ENCODE measurements around the gene VTCN1. TPM values are rescaled to one million over a fixed set of nuclear protein-coding genes. Genes with fewer than 3 reads are reported as not detected.

Gene VTCN1
- total and polyA plus RNA-seq, 2 of the 8 experiments (the other 6 are each of a cell fraction or from before 2014, with no cell fraction given) = 0.32 TPM; not detected in 1

DNA sequence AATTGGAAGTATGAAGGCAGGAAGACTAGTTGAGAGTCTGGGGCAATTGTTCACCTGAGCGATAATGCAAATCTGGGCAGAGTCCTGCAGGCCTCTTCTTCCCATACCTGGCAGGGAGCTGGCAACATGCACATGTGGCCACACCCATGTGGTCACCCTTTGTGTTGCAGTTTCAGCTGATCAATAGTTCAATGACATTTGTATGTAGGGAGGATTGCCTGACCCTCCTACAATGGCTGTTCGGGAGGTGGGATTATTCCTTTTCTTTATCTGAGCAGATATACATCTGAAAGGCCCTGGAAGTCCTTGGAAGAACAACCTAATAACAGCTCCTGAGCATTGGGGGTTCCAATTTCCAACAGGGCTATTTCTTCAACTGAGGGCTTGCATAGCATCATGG, 74.0 kb downstream of the VTCN1 start:
- H2BK5ac ChIP-seq (ENCODE audit: low read depth, low read length) = no peak overlapping the region
- H3K27me3 ChIP-seq (replicated peaks in 1 of 4; ENCODE audit: control insufficient read depth in 3 of 4, extremely low read depth in 1 of 4, insufficient read depth in 3 of 4, low read length in 3 of 4) = no peaks in the 10 kb centered on the region
- 31% methylated on average over 2 of the region's 2 CpGs; no CpG with 5 or more reads in 1 of the 2 experiments for WGBS, 2 experiments (ENCODE audit: extremely low coverage in 1 of 2, insufficient coverage in 1 of 2, insufficient read length in 1 of 2, insufficient replicate concordance in 2 of 2, low coverage in 1 of 2, low lambda C conversion rate in 2 of 2, missing lambda C conversion rate in 1 of 2)
- H3K23ac ChIP-seq (ENCODE audit: insufficient read length) = no peak overlapping the region
- no peak overlapping the region for H3K14ac ChIP-seq (ENCODE audit: insufficient read length)
- H3K18ac ChIP-seq (ENCODE audit: extremely low read depth, low read length) = no peak overlapping the region; the same call in 1 of the 2 replicates
- DNase-seq (ENCODE audit: low read depth in 1 of 2, low spot score in 2 of 2) = no peak
- 0 out of 2 replicates have a peak overlapping the region, but pooled peaks have one; percentile 60 for H2BK12ac ChIP-seq (ENCODE audit: low read depth, low read length)
- H2BK15ac ChIP-seq (ENCODE audit: low read length) = no peak overlapping the region
- H3K23me2 ChIP-seq (ENCODE audit: low read depth, low read length) = no peaks in the 10 kb centered on the region; the same call in 1 of the 2 replicates
- no peak overlapping the region for H4K8ac ChIP-seq (ENCODE audit: extremely low read depth, insufficient read depth, low read length)
- no peaks in the 10 kb centered on the region for H3K36me3 ChIP-seq (ENCODE audit: control insufficient read depth in 2 of 4, insufficient read depth in 4 of 4, low read length in 3 of 4)
- no peak overlapping the region for H2AK5ac ChIP-seq (ENCODE audit: low read depth, low read length)
- H4K91ac ChIP-seq (replicated peaks; ENCODE audit: insufficient read length, low read length) = no peak overlapping the region
- CTCF ChIA-PET (ENCODE audit: partially characterized antibody) = interaction anchor here (0.7 to 4.3 kb wide), 5 partner anchors 9 to 148 kb away, joined by 3 to 23 read pairs (median 9); no protein-coding TSS in a partner anchor
- H2BK120ac ChIP-seq (replicated peaks; ENCODE audit: low read depth, low read length) = peak overlapping the region; percentile 41
- POLR2A ChIA-PET (ENCODE audit: partially characterized antibody) = interaction anchor here (0.6 to 1.1 kb wide), 2 partner anchors 120 to 148 kb away, joined by 3 read pairs; no protein-coding TSS in a partner anchor
- H3K4ac ChIP-seq (replicated peaks; ENCODE audit: insufficient read length, low read depth, low read length) = no peak overlapping the region
- no peaks in the 10 kb centered on the region for H3K79me2 ChIP-seq (ENCODE audit: control insufficient read depth in 1 of 2, insufficient read depth in 2 of 2, low read length in 2 of 2)
- H2BK20ac ChIP-seq (ENCODE audit: low read length) = 0 out of 2 replicates have a peak overlapping the region, but pooled peaks have one; percentile 53
- no peak overlapping the region for H3K56ac ChIP-seq (replicated peaks; ENCODE audit: insufficient read length, low read depth, low read length)
- no peaks in the 10 kb centered on the region for H3K79me1 ChIP-seq (ENCODE audit: low read depth, low read length)
- H3K27ac ChIP-seq (ENCODE audit: low read depth, low read length) = no peak overlapping the region
- TF ChIP-seq YY1 (IDR thresholded peaks at IDR 0.05; ENCODE audit: low read depth, low read length) = no peak
- no peak for TF ChIP-seq HDAC2 (IDR thresholded peaks at IDR 0.05; ENCODE audit: borderline replicate concordance in 1 of 2, low read depth in 2 of 2, low read length in 2 of 2)
- TF ChIP-seq, protein P1, sequence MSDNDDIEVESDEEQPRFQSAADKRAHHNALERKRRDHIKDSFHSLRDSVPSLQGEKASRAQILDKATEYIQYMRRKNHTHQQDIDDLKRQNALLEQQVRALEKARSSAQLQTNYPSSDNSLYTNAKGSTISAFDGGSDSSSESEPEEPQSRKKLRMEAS (IDR thresholded peaks at IDR 0.05) = peak; percentile 65
- TF ChIP-seq TAF1 (IDR thresholded peaks at IDR 0.05; ENCODE audit: low read depth, low read length) = no peak
- H4K5ac ChIP-seq (ENCODE audit: insufficient read length, low read depth, low read length) = no peak overlapping the region
- H3K9ac ChIP-seq (replicated peaks in 1 of 4; ENCODE audit: extremely low read depth in 1 of 4, low read depth in 3 of 4, low read length in 3 of 4) = no peak overlapping the region
- H3K4me2 ChIP-seq (ENCODE audit: insufficient read depth in 1 of 2, low read depth in 2 of 2, low read length in 2 of 2) = peak overlapping the region; percentile 2 to 36; a peak in 2 of 4 replicates
- no peak for FAIRE-seq
- no peaks in the 10 kb centered on the region for H3K9me3 ChIP-seq (ENCODE audit: insufficient read depth in 2 of 2, low read depth in 1 of 2, low read length in 1 of 2)
- H3K4me1 ChIP-seq (replicated peaks in 1 of 4; ENCODE audit: control insufficient read depth in 3 of 4, insufficient read depth in 4 of 4, low read length in 3 of 4) = peaks cover 0 to 16% (median 12%) of the 10 kb centered on the region in 4 experiments; a peak in 4 of 7 replicates
- H3K4me3 ChIP-seq (ENCODE audit: extremely low read depth in 1 of 4, insufficient read depth in 2 of 4, low read depth in 3 of 4, low read length in 4 of 4) = no peak overlapping the region
- H2AFZ ChIP-seq (ENCODE audit: low read length) = no peak overlapping the region
- no peaks in the 10 kb centered on the region for H4K20me1 ChIP-seq (replicated peaks in 1 of 2; ENCODE audit: control insufficient read depth in 1 of 2, insufficient read depth in 2 of 2, low read length in 2 of 2)

All from H1 (cell line).